HG02870 (cell line): ENCODE results near the gene ESR1.

Experiments
- ATAC-seq: cut with Tn5 transposase; IDR thresholded peaks from one replicate; pipeline ENCODE4 v1.9.1; 2021; ENCODE audit warnings: mild to moderate bottlenecking, moderate library complexity; ENCODE audit not compliant: unreplicated experiment

The ESR1 gene

DNA sequence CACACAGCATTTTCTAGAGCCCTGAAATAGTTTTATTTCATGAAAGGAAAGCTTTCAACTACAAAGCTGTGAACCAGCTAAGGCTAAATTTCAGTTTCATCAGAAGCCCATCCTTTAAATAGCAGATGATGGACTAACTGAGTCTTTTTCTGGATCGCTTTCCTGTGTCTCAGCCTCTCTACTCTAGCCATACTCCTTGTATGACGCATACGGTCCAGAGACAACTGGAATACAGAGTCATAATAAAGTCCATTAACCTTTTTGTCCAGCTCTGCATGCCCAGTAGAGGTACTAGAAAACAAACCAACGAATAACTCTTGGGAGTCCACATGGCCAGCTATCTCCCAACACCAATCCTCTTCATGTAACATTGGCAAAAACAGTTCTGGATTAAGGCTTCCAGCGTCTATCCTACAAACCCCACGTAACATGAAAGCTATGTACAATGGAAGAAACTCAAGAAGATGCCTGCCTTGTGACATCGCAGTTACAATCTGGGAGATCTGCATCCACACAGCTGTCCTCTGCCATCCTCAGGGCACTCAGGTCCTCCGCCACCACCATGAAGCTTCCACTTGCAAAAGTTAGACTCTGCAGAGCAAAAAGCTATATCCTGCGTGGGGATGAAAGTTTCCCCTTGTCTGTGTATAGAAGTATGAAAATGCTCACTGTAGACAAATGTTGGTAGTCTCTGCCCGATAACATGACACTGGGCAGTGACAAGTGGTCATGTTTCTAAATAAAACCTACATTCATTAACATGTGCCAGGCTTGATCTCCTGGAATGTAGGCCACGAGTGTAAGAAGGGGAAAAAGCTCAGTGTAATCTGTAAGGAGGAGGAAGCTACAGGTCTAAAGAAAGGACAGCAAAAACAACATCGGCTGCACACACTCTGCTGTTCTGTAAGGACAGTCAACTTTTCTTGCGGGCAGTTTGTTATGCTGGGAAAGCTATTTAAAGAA lies 360.4 kb downstream of the ESR1 start:
- ATAC-seq = no peak

DNA sequence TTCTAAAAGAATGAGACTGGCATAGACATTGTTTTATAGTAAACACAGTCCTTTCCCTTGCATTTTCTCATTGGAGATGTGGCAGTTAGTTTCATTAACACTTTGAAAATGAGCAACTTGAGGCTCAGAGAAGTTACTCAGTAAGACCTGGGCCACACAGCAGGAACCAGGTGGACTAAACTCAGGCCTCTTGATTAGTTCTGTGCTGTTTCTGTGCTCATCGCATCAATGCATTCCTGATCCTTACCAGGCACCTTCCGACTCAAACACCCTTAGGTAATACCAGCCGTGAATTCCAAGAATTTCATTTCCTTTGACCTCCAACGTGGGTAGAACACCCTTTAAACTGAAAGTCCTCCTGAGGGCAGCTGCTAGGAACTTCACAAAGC lies 362.8 kb downstream of the ESR1 start:
- ATAC-seq = no peak

DNA sequence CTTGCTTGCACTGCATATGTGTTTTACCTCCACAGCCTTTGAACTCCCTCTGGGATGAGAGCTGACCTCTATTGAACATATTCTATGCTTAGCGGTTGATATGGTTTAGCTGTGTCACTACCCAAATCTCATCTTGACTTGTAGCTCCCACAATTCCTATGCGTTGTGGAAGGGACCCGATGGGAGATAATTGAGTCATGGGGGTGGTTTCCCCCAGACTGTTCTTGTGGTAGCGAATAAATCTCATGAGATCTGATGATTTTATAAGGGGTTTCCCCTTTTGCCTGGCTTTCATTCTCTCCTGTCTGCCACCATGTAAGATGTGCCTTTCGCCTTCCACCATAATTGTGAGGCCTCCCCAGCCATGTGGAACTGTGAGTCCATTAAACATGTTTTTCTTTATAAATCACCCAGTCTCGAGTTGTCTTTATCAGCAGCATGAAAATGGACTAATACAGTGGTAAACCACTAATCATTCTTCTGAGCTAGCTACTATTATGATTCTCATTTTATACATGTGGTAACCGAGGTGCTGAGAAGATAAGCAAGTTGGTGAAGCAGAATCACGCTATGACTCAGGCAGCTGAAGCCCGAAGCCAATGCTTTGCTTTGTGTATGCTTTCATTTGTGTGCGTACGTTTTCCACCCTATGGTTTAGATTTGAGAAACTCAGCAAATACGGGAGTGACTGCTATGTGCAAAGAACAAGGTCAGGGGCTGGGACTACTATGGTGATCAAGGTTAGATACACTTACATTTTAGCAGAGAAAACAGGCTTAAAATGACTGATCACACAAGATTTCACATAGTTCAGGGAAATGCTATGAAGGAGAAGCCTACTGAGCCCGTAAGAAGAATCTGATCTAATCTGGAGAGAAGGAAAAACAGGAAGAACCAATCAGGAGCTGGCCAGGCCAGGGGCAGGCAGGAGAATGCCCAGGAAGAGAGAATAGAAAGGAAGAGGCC lies 363.5 kb downstream of the ESR1 start:
- ATAC-seq = peak; percentile 98

DNA sequence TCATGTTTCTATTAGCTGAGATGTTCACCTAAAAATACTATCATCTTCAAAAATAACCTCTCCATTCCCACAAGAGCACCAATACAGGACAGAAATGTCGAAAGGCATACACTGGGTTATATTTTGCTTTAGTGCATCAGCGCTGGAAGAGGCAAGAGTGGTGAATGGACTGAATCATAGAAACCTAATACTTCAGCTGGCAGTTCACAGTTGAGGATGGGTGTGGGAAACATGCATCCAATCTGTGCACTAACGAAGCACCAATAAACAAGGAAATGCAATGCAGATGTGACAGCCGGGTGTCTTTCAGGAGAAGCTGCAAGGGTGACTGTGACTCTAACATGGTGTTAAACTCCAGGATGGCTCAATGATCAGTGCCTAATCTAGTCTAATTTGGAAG lies 365.8 kb downstream of the ESR1 start:
- no peak for ATAC-seq

DNA sequence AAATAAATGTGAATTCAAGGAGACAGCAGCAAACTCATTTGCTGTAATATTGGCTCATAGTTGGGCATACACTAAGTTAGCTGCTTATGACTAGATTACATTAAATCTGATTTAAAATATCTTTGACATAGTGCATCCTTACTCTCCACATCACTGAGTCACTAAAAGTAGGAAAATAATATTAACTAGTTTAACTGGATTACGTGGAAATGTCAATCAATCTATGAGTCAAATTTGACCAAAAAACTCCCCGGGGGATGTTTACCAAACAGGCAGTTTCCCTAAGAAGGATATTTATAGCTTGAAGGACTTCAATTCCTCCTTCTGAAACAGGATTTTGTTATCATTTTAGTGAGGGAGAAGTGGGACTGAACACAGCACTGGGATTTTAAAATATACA lies 366.5 kb downstream of the ESR1 start:
- no peak for ATAC-seq

DNA sequence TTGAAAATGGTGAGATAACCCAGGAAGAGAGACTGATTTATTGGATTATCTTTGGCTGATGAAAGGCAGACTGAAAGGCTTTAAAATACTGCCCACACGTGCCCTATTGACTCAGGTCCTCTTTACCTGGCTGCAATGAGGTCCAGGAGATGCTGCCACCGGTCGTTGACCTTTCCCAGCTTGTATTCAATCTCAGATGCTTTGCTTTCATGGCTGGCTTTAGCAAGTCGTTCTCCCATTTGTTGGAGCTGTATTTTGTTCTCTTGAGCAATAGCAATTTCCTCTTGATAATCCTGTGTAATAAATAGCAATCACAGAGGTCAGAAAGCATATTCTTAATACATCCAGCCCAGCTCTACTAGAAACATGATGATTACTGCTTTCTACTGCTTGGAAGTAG lies 368.8 kb downstream of the ESR1 start:
- no peak for ATAC-seq
